ENCODE results near the gene TMEM252. TPM values are rescaled to one million over a fixed set of nuclear protein-coding genes. Genes with fewer than 3 reads are reported as not detected.

The TMEM252 gene
- total and polyA plus RNA-seq, 7 donors = not detected

DNA sequence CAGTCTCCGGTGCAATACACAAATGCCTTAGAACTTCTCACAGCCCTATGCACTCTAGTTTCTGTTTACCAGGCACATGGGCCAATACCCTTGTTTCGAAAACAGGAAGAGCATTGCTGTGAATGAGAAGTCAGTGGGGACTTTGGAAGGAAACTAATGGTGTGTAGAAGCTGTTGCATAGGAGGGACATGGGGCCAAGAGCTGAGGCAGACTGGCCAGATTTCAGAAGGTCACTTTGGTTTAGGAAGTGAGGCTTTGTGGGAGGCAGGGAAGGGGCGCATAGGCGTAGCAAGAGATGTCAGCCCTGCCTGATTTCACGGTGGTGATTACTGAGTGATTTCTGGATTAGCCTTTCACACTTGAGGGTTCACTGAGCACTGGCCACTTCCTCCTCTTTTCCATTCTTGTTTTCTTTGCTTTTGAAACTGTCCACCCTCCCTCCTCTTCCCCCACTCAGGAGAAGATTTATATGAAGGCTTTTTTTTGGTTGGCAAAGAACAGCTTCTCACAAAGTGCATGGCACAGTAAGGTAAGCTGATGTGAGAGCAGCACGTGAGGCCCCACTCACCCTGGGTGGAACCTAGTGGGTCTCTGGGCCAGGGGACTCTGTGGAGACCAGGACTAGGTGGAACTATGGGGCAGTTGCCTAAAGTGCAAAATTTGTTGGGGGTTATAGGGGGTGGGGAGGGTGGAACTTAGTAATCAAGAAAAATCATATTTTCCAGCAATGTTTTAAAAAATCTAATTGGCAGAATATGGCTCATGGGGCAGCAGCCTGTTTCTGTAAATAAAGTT, 6.1 kb upstream of the TMEM252 start:
- Histone ChIP-seq H3K36me3 (no peaks in the 10 kb centered on the region), H3K4me3 (no peak overlapping the region), H3K9me3 (no peaks in the 10 kb centered on the region), H3K4me1 (peaks cover 0 to 21% (median 11%) of the 10 kb centered on the region in 4 donors), H3K27me3 (no peaks in the 10 kb centered on the region), H3K27ac (peak overlapping the region; percentile 29 to 61 (median 44))
- DNase-seq = no peak
- intact Hi-C loops (cut with DNase I) = no loop called here
- 56 to 70% methylated on average over 6 of the region's 6 CpGs for WGBS, 2 donors
- TF ChIP-seq EP300 (IDR thresholded peaks at IDR 0.05) (no peak), POLR2AphosphoS5 (IDR thresholded peaks at IDR 0.05) (peak in 3 of 4 donors; percentile 16 to 41 (median 30)), POLR2A (IDR thresholded peaks at IDR 0.05) (no peak)
- TF ChIP-seq, protein P1, sequence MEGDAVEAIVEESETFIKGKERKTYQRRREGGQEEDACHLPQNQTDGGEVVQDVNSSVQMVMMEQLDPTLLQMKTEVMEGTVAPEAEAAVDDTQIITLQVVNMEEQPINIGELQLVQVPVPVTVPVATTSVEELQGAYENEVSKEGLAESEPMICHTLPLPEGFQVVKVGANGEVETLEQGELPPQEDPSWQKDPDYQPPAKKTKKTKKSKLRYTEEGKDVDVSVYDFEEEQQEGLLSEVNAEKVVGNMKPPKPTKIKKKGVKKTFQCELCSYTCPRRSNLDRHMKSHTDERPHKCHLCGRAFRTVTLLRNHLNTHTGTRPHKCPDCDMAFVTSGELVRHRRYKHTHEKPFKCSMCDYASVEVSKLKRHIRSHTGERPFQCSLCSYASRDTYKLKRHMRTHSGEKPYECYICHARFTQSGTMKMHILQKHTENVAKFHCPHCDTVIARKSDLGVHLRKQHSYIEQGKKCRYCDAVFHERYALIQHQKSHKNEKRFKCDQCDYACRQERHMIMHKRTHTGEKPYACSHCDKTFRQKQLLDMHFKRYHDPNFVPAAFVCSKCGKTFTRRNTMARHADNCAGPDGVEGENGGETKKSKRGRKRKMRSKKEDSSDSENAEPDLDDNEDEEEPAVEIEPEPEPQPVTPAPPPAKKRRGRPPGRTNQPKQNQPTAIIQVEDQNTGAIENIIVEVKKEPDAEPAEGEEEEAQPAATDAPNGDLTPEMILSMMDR (IDR thresholded peaks at IDR 0.05) = no peak

- no peaks in the 10 kb centered on the region for H3K27me3 ChIP-seq
- DNase-seq = no peak
- intact Hi-C loops (cut with DNase I) = no loop called here
- no peak overlapping the region for H3K27ac ChIP-seq
- H3K36me3 ChIP-seq = no peaks in the 10 kb centered on the region
- no peaks in the 10 kb centered on the region for H3K9me3 ChIP-seq
- WGBS, 2 donors = 83 to 94% methylated on average over 3 of the region's 3 CpGs
- peaks cover 0 to 31% (median 18%) of the 10 kb centered on the region in 4 donors for H3K4me1 ChIP-seq
- TF ChIP-seq, protein P1 (IDR thresholded peaks at IDR 0.05) = no peak
- no peak for TF ChIP-seq POLR2AphosphoS5 (IDR thresholded peaks at IDR 0.05)
- no peak for TF ChIP-seq POLR2A (IDR thresholded peaks at IDR 0.05)
- TF ChIP-seq EP300 (IDR thresholded peaks at IDR 0.05) = no peak
- H3K4me3 ChIP-seq = no peak overlapping the region
Observed at GRCh38 chr9:68545033-68545705, 4.5 kb upstream of the TMEM252 start.

- DNase-seq = no peak
- no peaks in the 10 kb centered on the region for H3K9me3 ChIP-seq
- 10 to 47% methylated on average over 2 of the region's 2 CpGs for WGBS, 2 donors
- H3K4me1 ChIP-seq = peaks cover 0 to 49% (median 42%) of the 10 kb centered on the region in 4 donors
- H3K36me3 ChIP-seq = no peaks in the 10 kb centered on the region
- H3K27me3 ChIP-seq = no peaks in the 10 kb centered on the region
- intact Hi-C loops (cut with DNase I) = no loop called here
- H3K27ac ChIP-seq = peak overlapping the region; percentile 39 to 88 (median 69)
- no peak overlapping the region for H3K4me3 ChIP-seq
- TF ChIP-seq, protein P1 (IDR thresholded peaks at IDR 0.05) = no peak
- TF ChIP-seq POLR2AphosphoS5 (IDR thresholded peaks at IDR 0.05) = no peak
Observed at GRCh38 chr9:68541568-68541967, 885 bp upstream of the TMEM252 start.

DNA sequence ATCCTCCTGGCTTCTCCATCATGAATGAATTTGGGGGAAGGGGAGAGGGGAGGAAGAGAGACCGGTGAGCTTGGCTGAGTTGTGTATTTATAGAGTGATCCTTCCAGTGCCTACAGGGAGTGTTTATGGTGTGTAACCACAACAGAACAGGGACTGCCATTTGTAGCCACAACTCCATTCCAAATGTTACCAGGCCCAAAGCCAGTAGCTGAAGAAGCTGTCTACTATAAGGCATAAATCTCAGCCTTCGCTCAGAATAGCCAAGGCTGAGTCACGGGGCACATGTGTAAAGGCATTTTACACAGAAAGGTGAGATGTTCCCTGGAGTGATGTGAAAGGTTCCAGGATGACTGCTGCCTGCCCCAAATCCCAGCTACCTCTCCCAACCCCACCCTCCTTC, 2.5 kb downstream of the TMEM252 start:
- WGBS, 2 donors = 55 to 80% methylated on average over 3 of the region's 3 CpGs
- H3K4me3 ChIP-seq = no peak overlapping the region
- intact Hi-C loops (cut with DNase I) = no loop called here
- TF ChIP-seq EP300 (IDR thresholded peaks at IDR 0.05) (peak; percentile 5 to 84 (median 62)), POLR2A (IDR thresholded peaks at IDR 0.05) (no peak), POLR2AphosphoS5 (IDR thresholded peaks at IDR 0.05) (peak; percentile 67 to 86 (median 82))
- no peaks in the 10 kb centered on the region for H3K36me3 ChIP-seq
- no peaks in the 10 kb centered on the region for H3K9me3 ChIP-seq
- peak overlapping the region; percentile 68 to 88 (median 83) for H3K27ac ChIP-seq
- peaks cover 0 to 73% (median 65%) of the 10 kb centered on the region in 4 donors for H3K4me1 ChIP-seq
- H3K27me3 ChIP-seq = no peaks in the 10 kb centered on the region
- DNase-seq = peak; percentile 85

DNA sequence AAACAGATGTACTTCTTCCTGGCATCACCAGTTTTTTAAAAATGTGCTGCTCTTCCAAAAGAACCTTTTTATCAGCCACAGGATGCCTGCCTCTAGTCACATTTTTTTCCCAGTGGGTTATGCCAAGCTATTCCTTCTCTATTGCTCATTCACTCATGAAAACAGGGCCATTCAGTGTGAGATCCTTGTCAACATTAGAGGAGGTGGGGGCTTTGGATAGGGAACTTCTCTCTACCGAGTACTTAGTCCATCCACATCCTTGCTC, 3.1 kb downstream of the TMEM252 start:
- TF ChIP-seq, protein P1 (IDR thresholded peaks at IDR 0.05) = no peak
- TF ChIP-seq POLR2AphosphoS5 (IDR thresholded peaks at IDR 0.05) = no peak
- no peak for TF ChIP-seq EP300 (IDR thresholded peaks at IDR 0.05)
- TF ChIP-seq POLR2A (IDR thresholded peaks at IDR 0.05) = no peak
- no peak for DNase-seq
- Histone ChIP-seq H3K27ac (peak overlapping the region; percentile 68 to 88 (median 83)), H3K36me3 (no peaks in the 10 kb centered on the region), H3K4me3 (no peak overlapping the region), H3K9me3 (no peaks in the 10 kb centered on the region), H3K27me3 (no peaks in the 10 kb centered on the region), H3K4me1 (peaks cover 0 to 78% (median 67%) of the 10 kb centered on the region in 4 donors)
- WGBS, 2 donors = 88 to 91% methylated on average over 1 of the region's 1 CpG
- intact Hi-C loops (cut with DNase I) = no loop called here
